HepG2 (cell line): ENCODE measurements around the gene MUL1. TPM values are rescaled to one million over a fixed set of nuclear protein-coding genes. Genes with fewer than 3 reads are reported as not detected.
A peak's percentile ranks its signal among the peaks of the same experiment; 100 is the strongest.

Experiments used
- GMEB2 ChIP-seq: IDR thresholded peaks from 2 replicates; pipeline ENCODE4 v1.6.1; 2016; ENCODE audit warnings: missing biosample characterization, missing genetic modification reagents, low read depth
- HDAC1 ChIP-seq: sonication (generic); formaldehyde crosslinking; IDR thresholded peaks from 2 replicates; pipeline ENCODE4 v1.5.1; 2020; ENCODE audit warnings: mild to moderate bottlenecking, missing genetic modification reagents
- MAFK ChIP-seq, 2 experiments: IDR thresholded peaks in 1 of 2; conservative IDR thresholded peaks in 1 of 2; 2 replicates each; pipeline ENCODE4 v1.6.1; 2011; ENCODE audit warnings: improper control_type of control experiment in 2 of 2, low read length in 2 of 2
- MED13 ChIP-seq: sonication (generic); formaldehyde crosslinking; IDR thresholded peaks from 2 replicates; pipeline ENCODE4 v1.5.0; 2020; ENCODE audit warnings: missing genetic modification reagents
- MIER3 ChIP-seq: IDR thresholded peaks from 2 replicates; pipeline ENCODE4 v1.6.1; 2016; ENCODE audit warnings: missing compliant biosample characterization, borderline replicate concordance
- NFAT5 ChIP-seq: sonication (generic); formaldehyde crosslinking; IDR thresholded peaks from 2 replicates; pipeline ENCODE4 v1.4.0; 2020; ENCODE audit warnings: missing genetic modification reagents
- SKIL ChIP-seq: sonication (generic); formaldehyde crosslinking; IDR thresholded peaks from 2 replicates; pipeline ENCODE4 v1.8.0; 2022; ENCODE audit warnings: missing genetic modification reagents, mild to moderate bottlenecking, moderate library complexity, borderline replicate concordance
- THRA ChIP-seq: sonication (generic); formaldehyde crosslinking; IDR thresholded peaks from 2 replicates; pipeline ENCODE4 v1.4.0; 2020; ENCODE audit warnings: missing genetic modification reagents, borderline replicate concordance
- TIGD3 ChIP-seq: sonication (generic); formaldehyde crosslinking; IDR thresholded peaks from 2 replicates; pipeline ENCODE4 v1.5.1; 2020; ENCODE audit warnings: mild to moderate bottlenecking, missing genetic modification reagents, borderline replicate concordance
- TOPORS ChIP-seq: sonication (generic); formaldehyde crosslinking; IDR thresholded peaks from 2 replicates; pipeline ENCODE4 v1.8.0; 2023; ENCODE audit warnings: mild to moderate bottlenecking, missing genetic modification reagents
- ZBTB44 ChIP-seq: sonication (generic); formaldehyde crosslinking; IDR thresholded peaks from 2 replicates; pipeline ENCODE4 v1.4.0; 2020; ENCODE audit warnings: missing genetic modification reagents
- ZNF230 ChIP-seq: sonication (generic); formaldehyde crosslinking; IDR thresholded peaks from 2 replicates; pipeline ENCODE4 v1.4.0; 2020; ENCODE audit warnings: mild to moderate bottlenecking, missing genetic modification reagents
- ZNF335 ChIP-seq: sonication (generic); formaldehyde crosslinking; IDR thresholded peaks from 2 replicates; pipeline ENCODE4 v1.4.0; 2020; ENCODE audit warnings: missing genetic modification reagents
- ZNF564 ChIP-seq: sonication (generic); formaldehyde crosslinking; IDR thresholded peaks from 2 replicates; pipeline ENCODE4 v1.8.1; 2023; ENCODE audit warnings: mild to moderate bottlenecking, missing genetic modification reagents
- polyA plus RNA-seq, 8 experiments: library from polyadenylated mRNA; depleted of rRNA in 3 of 8; stranded (reverse) in 7 of 8; unstranded in 1 of 8; fragments of >200 nt; fragmentation: Illumina TruSeq in 4 of 8; extraction: Trizol in 4 of 8; gene quantifications; 2 replicates each; pipeline versions ENCODE4 v1.2.1 to v1.2.3, GENCODE V29; 2011 to 2016; ENCODE audit warnings: low read depth in 4 of 8, missing spikeins in 1 of 8, mixed read lengths in 1 of 8; ENCODE audit not compliant: insufficient read depth in 1 of 8
- total RNA-seq, 5 experiments: library from RNA; depleted of rRNA; stranded (reverse); fragments of >200 nt; fragmentation: Illumina TruSeq; extraction: Trizol; gene quantifications; 2 replicates each; pipeline ENCODE4 v1.2.3, GENCODE V29; 2016; ENCODE audit warnings: low read depth in 1 of 5

Gene MUL1
- total and polyA plus RNA-seq, 2 of the 13 experiments (the other 11 are each of a cell fraction or from before 2014, with no cell fraction given) = 21.5 to 26.5 TPM

- no peak for TF ChIP-seq NFAT5 (CRISPR knock-in tag)
- TF ChIP-seq HDAC1 (CRISPR knock-in tag) = no peak
- no peak for TF ChIP-seq MED13
- 0 out of 2 replicates have a peak, but pooled peaks have one; percentile 17 for TF ChIP-seq ZNF564 (CRISPR knock-in tag)
- no peak for TF ChIP-seq ZNF335
- no peak for TF ChIP-seq GMEB2 (CRISPR knock-in tag)
- TF ChIP-seq MIER3 (CRISPR knock-in tag) = no peak
- 0 out of 2 replicates have a peak, but pooled peaks have one; percentile 10 for TF ChIP-seq SKIL (CRISPR knock-in tag)
- TF ChIP-seq TOPORS (CRISPR knock-in tag) = no peak; the same call in 1 of the 2 replicates
- no peak for TF ChIP-seq MAFK (conservative IDR thresholded peaks at IDR 0.05 in 1 of 2, IDR thresholded peaks at IDR 0.05 in 1 of 2; ENCODE audit: low read length in 2 of 2)
- TF ChIP-seq ZNF230 (CRISPR knock-in tag) = no peak
- no peak for TF ChIP-seq ZBTB44 (CRISPR knock-in tag)
- no peak for TF ChIP-seq TIGD3 (CRISPR knock-in tag)
- no peak for TF ChIP-seq THRA (CRISPR knock-in tag)
These were observed 44.9 kb upstream of the MUL1 start (continued) for GRCh38 chr1:20552728-20553445.
